GM18858 (cell line): ENCODE results near the gene LHFPL5.

Source experiments
- ATAC-seq: cut with Tn5 transposase; IDR thresholded peaks from one replicate; pipeline ENCODE4 v1.9.1; 2021; ENCODE audit not compliant: unreplicated experiment

The LHFPL5 gene

DNA sequence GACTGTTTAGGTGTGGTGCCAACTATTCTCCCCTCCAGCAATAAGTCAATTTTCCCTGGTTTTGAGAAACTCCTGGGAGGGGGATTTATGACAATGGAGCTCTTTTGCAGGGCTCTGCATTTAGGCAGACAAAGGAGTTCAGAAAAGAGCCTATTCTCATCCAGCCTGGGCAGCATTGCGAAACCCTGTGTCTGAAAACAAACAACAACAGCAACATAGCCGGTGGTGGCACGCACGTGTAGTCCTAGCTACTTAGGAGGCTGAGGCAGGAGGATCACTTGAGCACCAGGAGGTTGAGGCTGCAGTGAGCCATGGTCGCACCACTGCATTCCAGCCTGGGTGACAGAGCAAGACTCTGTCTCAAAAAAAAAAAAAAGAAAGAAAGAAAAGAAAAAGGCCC lies 14.5 kb upstream of the LHFPL5 start:
- no peak for ATAC-seq

DNA sequence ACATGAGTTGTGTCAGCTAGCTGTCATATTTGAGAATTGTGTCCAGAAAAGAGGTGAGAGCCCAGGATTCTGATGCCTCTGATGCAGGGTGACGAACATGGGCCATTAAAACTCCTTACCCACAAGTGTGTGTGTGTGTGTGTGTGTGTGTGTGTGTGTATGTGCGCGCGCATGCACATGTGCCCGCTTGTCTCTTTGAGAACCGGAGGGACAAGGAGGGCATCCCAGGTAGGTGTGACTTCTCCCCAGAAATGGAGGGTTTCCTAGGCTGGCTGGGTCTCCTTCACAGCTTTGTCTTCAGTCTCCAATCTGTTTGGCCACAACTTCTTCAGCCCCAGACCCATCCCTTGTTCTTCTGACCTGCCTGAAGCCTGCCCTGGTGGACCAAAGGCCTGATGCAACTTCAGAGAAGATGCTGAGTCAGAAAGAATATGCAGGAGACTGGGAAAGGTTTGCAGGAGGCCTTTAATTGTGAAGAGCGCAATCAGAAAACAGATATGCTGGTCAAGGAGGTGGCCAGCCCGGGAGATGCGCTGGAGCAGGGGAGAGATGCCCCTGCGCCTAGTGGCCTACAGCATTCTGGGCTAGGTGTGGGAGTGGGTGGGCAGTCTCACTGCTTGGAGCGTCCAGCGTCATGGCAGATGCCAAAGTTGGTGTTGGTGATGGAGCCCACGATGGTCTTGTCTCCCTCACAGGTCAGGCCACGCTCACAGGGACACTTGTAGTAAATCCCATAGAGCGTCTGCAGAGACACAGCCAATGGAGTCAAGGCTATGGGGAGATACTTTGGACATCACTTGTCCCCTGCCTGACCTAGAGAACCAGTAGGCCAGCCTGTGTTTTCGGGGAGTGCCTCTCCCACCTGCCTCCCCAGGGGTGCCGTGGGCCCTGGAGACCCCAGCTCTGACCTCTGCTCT lies 10.4 kb upstream of the LHFPL5 start:
- no peak for ATAC-seq

DNA sequence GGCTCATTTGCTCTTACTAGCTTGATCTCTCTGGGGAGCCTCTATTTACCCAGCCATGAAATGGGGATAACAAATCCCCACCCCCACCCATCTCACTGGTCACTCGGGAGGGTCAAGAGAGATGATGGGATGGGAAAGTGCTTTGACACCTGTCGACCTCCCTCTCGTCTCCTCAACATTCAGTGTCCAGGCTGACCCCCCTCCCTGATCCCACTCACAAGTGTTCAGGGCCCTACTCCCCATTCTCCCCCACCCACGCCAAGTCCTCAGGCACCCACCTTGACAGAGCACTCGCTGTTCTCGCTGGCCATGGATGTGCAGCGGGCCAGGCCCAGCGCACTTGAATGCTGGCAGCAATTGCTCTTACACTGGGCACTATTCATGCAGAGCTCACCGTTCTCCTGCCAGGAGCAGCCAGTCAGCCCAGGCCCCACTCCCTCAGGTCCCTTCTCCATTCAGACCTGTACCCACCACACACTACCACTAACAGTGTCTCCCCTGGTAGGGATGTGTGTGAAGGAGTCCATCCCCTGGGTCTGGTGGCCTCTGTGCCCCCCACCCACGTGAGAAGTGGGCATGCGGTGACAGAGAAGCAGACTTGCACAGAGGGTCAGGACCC lies 9.6 kb upstream of the LHFPL5 start:
- no peak for ATAC-seq

DNA sequence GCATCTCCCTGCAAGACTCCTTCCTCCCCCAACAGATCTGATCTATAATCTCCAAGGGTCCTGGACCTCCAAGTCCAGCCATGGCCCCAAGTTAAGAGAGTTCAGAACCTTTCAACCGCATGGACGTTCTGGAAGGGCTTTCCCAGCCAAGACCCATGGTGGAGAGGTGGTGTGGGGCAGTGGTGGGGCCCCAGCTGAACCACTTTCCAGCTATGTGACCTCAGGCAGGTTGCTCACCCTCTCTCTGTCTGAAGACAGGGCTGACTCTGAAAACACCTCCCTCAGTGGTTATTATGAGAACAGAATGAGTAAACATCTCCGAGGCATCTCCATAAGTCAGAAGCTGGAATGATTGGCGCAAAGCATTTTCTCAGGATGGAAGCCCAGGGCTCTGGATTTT lies 8.9 kb upstream of the LHFPL5 start:
- ATAC-seq, result no peak

DNA sequence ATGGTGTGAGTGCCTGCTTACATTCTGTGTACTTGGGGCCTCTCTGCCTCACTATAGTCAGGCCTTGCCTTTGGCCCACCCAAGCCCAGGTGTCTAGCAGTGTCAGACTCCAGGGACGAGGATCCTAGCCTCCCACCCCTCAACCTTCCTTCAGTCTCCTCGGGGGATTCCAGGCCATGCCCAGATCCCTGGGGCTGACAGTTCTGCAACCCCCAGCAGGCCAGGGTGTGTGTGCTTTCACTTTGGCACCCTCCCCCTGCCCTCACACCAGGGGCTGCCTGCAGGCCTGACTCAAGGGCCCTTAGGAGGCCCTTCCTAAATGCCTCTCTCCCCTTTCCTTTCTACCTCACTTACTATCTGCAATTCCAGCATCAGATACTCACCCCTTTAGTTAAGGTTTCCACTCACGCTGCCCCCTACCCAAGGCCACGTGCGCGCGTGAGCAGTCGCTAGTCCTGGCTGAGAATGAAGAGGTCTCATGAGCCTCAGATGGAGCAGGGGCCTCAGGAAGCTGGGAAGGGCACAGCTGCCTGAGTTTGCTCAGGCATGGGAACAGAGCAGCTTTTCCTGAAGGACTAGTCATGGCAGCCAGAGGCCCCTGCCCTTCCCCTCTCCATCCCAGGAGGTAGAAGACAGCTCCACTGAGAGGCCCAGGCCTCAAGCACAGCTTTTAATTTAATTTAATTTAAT lies 7.2 kb upstream of the LHFPL5 start:
- ATAC-seq, result no peak

DNA sequence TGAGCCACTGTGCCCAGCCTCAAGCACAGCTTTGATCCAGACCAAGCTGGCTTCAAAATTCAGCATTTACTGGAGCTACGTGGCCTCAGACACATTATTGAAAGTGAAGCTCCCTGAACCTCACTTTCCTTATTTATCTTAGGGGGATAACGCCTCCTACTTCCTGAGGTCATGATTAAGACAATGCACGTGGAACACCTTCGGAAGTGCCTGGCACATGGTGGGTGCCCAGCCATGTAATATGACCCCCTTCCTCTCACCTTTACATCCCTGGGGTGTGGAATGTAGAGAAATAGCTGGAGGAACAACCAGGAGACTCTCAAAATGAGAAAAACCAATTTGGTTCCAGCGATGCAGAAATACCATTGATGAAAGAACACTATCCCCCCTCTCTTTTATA lies 6.4 kb upstream of the LHFPL5 start:
- no peak for ATAC-seq

DNA sequence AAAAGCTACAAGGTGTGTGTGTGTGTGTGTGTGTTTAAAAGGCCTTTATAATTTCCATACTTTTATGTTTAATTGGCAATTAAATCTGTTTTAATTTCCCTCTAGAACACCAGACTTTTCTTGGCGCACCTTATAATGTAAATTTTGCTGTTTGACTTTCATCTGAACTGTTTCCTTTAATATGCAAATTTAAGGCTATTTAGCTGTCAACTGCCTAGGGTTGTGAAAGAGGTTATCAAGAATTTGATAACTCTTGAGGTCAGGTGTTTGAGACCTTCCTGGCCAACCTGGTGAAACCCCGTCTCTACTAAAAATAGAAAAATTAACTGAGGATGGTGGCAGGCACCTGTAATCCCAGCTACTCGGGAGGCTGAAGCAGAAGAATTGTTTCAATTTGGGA lies 4.0 kb upstream of the LHFPL5 start:
- no peak for ATAC-seq

DNA sequence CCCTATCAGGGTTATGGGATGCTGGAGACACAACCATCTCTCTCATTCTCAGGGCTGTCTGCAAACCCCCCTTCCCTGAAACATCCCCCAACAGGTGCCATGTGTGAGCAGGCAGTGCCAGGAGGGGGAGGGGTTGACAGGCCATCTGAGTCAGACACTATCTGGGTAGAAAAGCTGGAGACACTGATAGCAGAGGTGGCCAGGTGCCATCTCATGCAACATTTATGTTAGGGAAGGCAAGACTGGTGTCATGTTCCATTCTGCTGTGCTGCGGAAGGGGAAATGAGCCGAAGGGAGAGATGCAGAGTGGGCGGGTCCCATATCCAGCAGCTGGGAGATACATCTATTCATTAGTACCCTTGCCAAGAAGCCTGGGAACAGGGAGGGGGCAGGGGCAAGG lies 3.5 kb downstream of the LHFPL5 start:
- ATAC-seq, result no peak

DNA sequence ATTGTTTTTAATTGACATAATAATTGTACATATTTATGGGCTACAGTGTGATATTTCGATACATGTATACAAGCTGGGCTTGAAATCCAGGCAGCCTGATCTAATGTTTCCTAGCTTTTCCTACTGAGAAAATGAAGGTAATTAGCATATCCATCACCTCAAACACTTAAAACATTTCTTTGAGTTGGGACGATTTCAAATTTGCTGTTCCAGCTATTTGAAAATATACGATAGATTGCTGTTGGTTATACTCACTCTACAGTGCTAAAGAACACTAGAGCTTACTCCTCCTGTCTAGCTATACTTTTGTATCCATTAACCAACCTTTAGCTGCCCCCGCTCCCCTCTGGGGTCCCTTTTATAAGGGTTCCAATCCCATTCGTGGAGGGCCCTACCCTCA lies 4.7 kb downstream of the LHFPL5 start:
- no peak for ATAC-seq

DNA sequence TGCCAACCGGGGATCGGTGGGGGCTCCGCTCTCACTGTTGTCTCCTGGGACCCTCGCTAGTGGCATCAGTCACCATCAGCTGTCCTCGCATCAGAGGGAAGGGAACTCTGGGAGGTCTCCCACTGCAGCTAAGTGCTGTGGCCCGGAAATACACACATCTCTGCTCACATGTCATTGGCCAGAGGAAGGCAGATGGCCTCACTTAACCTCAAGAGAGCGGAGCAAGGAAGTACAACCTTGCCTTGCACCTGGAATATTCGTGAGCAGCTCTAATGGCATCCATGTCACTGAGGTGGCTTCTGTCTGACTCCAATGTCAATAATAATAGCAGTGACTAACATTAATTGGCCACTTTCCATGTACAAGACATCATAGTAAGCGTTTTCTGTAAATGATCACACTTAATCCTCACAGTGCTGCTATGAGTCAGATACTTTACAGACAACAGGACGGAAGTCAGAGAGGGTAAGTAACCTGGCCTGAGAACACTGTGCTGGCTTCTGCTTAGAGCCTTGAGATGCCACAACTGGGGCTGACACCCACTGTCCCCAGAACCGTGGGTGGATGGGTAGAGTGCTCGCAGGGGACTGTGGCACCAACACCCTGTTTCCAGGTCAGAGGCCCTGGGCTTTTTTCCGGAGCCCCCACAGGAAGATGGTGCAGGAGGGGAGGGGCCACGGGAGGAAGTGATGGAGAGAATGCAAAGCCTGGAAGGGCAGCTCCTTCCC lies 6.0 kb downstream of the LHFPL5 start:
- no peak for ATAC-seq

DNA sequence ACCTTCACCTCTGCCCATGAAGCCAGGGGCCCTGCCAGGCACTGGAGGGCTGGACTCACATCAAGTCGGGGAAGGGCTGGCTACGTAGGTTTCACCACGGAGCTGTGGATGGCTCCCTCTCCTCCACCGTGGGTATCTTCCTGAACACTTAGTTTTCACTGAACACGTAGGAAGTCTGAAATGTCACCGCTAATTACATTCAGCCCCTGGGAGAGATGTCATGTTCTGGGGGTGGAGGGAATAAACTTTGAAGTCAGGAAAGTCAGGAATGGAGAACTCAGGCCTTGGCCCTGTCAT lies 6.5 kb downstream of the LHFPL5 start:
- ATAC-seq, result no peak

DNA sequence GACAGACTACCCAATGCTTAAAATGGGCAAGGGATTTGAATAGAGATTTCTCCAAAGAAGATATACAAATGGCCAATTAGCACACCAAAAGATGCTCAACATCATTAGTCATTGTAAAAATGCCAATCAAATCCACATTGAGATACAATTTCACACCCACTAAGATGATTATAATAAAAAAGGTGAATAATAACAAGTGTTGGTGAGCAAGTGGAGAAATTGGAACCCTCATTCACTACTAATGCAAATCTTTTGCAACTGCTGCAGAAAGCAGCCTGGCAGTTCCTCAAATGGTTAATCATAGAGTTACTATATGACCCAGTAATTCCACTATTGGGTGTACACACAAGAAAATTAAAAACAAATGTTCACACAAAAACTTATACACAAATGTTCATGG lies 12.4 kb downstream of the LHFPL5 start:
- ATAC-seq, result no peak

DNA sequence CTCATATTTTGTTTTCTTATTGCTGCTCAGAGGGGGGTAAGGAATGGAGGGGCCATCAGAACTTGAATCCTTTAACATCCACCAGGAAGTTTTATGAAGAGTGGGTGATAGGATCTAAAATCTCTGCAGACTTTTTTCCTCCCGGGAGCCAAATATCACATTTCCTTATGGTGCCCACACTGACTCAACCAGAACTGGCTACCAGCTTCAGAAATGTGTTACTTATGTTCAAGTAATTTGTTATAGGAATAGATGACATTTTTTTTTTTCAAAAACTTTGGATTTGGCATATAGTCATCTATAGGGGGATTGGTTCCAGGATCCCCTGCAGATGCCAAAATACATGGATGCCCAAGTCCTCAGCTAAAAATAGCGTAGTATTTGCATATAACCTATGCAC lies 18.4 kb downstream of the LHFPL5 start:
- ATAC-seq, result no peak

DNA sequence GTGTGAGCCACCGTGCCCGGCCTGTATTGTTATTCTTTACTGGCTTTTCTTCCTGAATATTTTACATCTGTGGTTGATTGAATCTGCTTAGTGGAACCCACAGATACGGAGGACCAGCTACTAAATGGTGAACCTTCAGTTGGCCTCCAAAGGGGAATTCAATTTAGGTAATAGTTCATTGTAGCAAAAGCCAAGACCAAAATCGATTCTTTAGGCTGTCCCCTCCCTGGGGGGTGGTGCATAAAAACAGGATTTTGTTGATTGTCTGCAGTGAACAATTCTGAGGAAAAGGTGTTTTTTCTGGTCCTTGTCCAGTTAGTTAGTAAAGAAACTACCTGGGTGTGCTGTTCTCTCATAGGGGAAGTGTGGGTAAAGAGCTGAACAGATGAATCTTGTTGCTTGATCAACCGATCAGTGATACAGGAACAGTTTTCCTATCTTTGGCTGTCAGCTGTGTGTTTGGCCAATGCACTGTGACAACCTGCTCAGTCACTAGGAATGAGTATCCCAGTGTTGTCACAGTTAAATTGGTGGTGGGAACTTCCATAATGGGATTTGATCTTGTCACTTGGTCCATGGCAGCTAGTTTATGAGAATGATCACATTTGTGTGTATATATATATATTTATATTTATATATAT lies 19.5 kb downstream of the LHFPL5 start:
- no peak for ATAC-seq

DNA sequence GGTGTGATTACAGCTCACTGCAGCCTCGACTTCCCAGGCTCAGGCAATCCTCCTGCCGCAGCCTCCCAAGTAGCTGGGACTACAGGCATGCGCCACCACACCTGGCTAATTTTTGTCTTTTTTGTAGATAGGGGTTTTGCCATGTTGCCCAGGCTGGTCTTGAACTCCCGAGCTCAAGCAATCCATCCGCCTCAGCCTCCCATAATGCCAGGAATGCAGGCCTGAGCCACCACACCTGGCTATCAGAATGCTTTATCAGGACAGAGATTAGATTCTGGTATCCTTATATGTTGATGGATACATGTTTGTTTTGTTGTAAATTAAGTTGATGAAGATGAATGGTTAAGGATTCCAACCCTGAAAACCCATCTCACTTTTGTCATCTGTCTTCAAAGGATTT lies 24.2 kb downstream of the LHFPL5 start:
- ATAC-seq, result no peak

DNA sequence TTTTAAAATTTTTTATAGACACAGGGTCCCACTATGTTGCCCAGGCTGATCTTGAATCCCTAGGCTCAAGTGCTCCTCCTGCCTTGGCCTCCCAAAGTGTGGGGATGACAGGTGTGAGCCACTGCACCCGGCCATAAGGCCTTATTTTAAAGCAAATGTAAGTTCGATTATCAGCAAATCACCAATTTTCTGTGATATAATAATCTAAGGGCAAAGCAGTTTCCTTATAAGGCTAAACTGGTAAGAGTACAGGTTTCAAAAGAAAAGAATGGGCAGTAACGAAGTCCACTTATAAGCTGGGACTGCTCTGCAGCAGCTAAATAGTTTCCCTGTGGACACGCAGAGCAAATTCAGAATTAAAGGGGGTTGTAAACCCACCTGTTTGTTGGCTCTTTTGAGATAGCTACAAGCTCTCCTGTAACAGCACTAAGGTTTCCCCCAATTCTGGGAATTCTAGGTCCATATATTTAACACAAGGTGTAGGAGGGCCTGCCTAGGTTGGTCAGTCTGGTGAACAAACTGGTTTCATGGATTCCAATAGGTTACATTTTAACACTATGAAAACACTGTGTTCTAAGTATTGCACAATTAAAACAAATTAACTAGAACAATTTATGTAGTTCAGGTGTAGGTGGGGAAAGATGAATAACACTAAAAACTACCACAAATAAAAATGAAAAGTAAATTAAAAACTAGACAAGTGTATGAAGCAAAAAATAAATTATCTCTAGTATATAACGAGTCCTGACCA lies 26.3 kb downstream of the LHFPL5 start:
- no peak for ATAC-seq

DNA sequence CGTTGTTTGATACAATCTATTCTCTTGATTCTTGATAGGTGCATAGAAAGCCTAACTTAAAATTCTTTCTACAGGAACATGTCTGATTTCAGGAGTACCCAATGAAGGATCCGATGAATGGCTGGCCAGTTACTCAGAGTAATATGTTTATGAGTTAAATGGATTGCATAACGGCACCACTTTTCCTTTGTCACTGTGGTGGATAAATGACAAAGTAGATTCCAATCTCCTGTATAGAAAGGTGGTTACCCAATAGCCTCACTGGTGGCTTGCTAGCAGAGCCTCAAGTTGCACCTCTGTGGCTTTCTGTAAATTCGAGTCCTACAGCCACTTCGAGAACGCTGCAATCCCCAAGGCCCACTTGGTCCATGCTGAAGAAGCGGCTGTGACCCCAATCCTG lies 28.4 kb downstream of the LHFPL5 start:
- no peak for ATAC-seq

DNA sequence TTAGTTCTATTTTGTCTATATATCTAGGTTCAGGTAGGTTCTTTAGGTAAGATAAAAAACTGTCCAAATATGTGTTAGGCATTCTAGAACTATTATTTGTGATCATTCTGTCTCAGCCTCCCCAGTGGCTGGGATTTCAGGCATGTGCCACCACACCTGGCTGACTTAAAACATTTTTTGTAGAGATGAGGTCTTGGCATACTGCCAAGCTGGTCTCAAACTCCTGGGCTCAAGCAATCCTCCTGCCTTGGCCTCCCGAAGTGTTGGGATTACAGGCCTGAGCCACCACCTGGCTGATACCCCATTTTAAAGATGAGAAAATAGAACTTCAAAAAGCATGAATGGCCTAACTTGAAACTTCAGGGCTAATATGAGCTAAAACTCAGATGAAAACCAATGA lies 33.9 kb downstream of the LHFPL5 start:
- ATAC-seq, result no peak

DNA sequence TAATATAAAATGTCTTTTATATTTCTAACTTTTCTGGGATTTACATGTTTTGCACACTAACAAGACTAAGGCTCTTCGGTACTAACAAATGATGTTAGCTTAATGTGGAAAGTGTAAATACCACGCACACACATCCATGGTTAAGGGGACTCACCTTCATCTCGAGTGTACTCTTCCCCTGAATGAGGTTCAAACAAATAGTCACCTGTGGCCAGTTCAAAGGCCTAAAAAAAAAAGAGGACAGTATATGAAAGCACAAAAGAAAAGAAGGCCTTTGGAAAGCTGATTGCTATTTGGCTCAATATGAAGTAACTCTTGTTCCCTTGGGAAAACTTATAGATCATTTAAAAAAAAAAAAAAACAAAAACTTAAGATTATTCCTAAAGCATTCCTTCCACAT lies 37.2 kb downstream of the LHFPL5 start:
- no peak for ATAC-seq

DNA sequence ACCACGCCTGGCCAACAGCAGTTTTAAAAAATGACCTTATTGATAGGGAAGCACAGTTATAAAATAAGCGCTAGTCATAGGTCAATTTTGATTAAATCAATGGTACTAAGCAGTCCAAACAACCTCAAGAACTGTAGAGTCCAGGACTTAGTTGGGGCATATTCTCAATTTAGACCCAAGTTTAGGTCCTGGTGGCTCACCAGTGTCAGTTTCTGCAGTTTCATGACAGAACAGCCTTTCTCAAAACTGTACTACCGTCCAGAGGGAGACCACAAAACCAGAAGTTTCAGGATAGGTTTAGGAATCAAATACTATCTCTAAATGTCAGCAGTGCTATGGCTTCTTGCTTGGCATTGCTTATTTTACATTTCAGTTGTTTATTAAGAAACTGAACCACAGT lies 39.1 kb downstream of the LHFPL5 start:
- no peak for ATAC-seq
